KBM-7 (cell line): ENCODE results near the gene DUSP22.

ENCODE experiments used
- DNase-seq: peaks from one replicate; pipeline ENCODE4 v3.0.0-alpha.2; 2015
- in situ Hi-C: fragments of 300-500 bp; cut with MboI; formaldehyde crosslinking; loops from 2 replicates; pipeline ENCODE4 v1.14.3; 2020; ENCODE audit warnings: low sequenced_read_pairs, low pct_unique_long_range_greater_than_20kb, mixed read lengths

Gene DUSP22

GRCh38 chr6:345747-346385 lies 53.6 kb downstream of the DUSP22 start:
- in situ Hi-C loops = no loop called here
- no peak for DNase-seq

DNA sequence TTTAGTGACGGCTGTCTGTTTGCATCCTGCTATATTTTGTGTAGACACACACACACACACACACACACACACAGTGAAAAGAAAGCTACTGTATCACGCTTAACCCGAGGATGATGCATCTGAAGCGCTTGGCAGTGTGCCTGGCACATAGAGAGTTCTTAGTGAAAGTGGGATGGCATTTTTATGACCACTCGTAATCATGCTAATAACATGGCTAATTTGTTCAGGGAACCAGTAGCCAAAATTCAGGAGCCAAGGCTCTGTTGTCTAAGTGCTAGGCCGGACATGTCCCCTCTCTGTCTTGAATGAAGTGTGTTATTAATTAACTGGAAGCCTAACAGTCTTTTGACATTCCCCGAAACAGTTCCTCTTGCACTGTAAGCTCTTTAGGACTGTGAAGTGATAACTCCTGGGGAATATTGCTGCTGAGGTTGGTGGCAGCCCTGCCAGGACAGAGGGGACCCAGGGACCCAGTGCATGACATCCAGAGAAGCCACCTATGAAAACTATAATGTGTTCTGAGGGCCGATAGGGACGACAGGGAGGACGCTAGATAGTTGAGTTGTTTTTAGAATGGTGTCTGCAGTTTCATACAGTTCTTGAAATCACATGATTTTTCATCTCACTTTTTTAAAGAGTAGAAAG lies 54.2 kb downstream of the DUSP22 start:
- in situ Hi-C loops = no loop called here
- no peak for DNase-seq

- in situ Hi-C loops = no loop called here
- DNase-seq = no peak
Measured at GRCh38 chr6:347232-347631, 54.9 kb downstream of the DUSP22 start.

DNA sequence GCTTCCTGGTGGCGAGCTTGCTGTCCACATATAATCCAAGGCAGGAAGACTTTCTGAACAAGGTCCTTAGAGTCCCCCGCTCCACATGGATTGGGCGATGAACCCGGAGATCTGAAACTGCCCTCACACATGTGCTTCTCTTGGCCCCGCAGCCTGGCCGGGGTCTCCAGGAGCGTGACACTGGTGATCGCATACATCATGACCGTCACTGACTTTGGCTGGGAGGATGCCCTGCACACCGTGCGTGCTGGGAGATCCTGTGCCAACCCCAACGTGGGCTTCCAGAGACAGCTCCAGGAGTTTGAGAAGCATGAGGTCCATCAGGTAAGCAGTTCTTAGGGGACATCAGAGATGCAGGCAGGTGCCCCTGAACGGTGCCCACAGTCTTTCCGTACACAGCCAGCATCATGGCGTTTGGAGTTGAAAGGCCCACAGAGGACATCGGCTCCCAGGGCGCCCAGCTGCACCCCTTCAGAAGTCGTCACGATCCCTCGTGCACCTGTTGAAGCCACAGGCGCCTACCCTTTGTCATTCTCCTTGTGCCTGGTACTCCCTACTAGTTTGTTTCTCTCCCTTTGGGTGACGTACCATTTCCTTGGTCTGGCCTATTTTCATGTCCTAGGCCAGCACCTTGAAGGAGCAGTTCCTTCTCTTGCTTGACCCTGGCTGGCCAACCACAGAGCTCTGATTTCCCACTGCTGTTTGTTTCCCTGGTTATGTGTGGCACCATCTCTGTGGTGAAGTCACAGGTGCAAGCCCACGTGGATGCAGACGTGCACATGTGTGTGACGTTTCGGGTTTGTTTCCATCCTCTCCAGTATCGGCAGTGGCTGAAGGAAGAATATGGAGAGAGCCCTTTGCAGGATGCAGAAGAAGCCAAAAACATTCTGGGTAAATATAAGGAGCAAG lies 55.9 kb downstream of the DUSP22 start:
- no peak for DNase-seq
- in situ Hi-C loops = no loop called here

DNA sequence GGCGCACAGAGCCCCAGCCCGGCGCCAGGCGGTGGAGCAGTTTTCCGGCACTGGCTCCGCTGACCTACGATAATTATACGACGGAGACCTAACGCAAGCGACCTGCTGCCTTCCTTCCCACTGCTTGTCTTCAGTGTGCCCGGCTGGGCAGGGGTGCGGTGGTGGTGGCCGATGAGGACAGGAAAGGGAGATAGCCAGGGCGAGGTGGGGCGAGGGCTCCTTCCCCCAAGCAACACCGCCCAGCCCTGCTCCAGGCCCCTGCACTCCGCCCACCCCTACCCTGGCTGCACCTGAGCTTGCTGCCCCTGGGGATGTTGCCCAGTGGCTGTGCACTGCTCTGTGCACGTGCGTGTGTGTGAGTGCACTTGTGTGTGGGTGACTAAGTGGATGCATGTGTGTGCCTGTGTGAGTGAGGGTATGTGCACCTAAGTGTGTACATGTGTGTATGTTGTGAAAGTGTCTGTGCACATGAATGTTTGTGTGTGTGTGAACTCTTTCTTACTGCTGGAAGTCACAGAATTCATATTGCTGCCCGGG lies 56.6 kb downstream of the DUSP22 start:
- in situ Hi-C loops = no loop called here
- no peak for DNase-seq

DNA sequence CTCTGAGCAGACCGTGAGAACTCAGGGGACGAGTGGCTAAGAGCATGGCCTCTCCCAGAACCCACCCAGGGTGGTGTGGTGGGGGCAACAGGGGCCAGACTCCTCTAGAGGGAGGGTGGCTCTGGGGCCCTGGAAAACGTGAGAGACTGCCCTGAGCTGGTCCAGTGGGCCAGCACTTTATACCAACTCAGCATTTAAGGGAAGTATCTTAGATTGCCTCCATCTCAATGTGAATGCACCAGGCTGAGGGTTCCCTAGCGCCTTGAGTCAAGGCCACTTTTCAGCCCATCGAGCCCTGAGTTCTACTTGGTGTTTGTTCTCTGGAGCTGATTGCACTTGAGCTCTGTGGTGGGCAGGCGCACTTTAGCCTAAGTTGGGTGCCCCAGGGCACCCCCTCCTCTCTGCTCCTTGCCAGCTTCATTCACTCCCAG lies 57.2 kb downstream of the DUSP22 start:
- DNase-seq = no peak
- in situ Hi-C loops = no loop called here

GRCh38 chr6:350371-350770 lies 58.1 kb downstream of the DUSP22 start:
- DNase-seq = no peak
- in situ Hi-C loops = no loop called here

GRCh38 chr6:351011-351866 lies 59.0 kb downstream of the DUSP22 start:
- no peak for DNase-seq
- in situ Hi-C loops = no loop called here

GRCh38 chr6:351867-352289 lies 59.6 kb downstream of the DUSP22 start:
- DNase-seq = no peak
- in situ Hi-C loops = no loop called here

DNA sequence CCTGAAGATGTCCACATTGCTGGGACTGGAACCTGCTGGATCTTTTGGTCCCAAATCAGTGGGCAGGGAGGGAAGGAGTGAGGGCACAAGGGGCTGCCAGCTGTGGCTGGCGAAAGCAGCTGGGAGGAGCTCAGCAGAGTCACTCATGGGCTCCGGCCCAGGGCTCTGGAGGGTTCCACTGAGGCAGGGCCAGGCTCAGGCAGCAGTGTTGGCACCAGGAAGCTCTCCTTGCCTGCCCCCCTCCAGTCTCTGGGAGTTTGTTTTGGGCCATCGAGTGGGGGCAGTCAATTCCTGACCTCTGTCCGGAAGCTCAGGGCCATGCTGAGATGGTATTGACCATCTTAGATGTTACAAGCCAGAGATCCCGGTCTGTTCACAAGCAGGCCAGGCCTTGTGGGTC lies 60.2 kb downstream of the DUSP22 start:
- no peak for DNase-seq
- in situ Hi-C loops = no loop called here

DNA sequence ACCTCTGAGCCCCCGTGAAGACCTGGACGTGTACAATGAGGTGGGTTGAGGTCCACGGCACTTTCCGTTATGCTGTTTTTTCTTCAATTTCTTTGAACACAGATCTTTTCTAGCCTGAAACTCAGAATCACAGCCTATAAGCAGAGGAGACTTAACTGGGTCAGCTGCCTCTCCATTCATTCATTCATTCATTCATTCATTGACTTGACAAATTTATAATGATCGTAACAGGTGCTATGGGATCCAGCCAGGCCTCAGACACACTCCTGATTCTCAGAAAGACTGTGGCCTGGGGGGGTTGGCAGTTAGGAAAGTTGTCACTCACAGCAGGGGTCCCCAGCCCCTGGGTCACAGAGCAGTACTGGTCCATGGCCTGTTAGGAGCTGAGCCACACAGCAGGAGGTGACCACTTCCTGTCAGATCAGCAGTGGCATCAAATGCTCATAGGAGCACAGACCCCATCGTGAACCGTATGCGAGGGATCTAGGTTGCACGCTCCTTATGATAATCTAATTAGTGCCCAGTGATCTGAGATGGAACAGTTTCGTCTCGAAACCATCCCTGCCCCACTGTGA lies 60.7 kb downstream of the DUSP22 start:
- in situ Hi-C loops = no loop called here

DNA sequence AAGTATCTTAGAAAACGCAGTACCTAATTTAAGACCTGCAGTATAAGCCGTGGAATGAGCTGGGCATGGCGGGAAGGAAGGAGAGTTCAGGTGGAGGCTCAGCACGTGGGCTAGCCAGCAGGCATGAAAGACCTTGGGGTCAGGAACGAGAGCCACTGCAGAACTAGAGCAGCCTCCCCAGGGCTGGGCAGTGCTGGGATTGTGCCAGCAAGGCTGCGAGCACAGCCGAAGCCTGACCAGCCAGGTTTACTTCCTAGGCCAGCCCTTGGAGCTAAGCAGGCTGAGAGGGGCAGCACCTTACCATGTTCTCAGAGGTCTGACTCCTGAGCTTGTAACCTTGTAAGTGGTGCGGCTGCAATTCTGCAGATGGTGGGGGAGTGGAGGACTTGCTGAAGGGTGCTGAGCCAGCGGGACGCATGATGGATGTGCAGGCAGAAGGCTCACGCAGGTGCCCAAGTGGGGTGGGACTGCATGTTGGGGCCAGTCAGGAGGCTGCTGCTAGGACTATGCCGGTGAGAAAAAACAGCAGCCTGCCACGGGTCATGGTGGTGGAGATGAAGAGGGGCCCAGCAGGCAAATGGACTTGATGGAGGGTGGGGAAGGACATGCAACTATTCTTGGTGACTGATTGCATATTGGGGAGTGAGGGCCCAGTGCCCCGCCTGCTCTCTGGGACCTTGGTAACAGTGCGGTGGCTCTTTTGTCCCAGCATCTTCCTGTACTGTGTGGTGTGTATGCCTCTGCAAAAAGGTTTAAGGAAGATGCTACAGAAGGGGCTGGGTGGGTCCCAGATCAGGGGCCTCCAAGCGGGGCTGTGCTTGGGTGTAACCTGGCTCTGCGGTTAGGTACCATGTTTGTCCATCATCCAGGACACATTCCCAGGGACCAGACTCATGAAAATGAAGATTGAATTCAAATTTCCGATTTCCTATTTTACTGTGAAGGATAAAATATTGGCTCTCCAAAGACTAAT lies 61.6 kb downstream of the DUSP22 start:
- no peak for DNase-seq
- in situ Hi-C loops = no loop called here

More for the DNA sequence above, 60.7 kb downstream of the DUSP22 start:
- DNase-seq = peak; percentile 38

- no peak for DNase-seq
- in situ Hi-C loops = no loop called here
Measured at GRCh38 chr6:354631-355280, 62.5 kb downstream of the DUSP22 start.

DNA sequence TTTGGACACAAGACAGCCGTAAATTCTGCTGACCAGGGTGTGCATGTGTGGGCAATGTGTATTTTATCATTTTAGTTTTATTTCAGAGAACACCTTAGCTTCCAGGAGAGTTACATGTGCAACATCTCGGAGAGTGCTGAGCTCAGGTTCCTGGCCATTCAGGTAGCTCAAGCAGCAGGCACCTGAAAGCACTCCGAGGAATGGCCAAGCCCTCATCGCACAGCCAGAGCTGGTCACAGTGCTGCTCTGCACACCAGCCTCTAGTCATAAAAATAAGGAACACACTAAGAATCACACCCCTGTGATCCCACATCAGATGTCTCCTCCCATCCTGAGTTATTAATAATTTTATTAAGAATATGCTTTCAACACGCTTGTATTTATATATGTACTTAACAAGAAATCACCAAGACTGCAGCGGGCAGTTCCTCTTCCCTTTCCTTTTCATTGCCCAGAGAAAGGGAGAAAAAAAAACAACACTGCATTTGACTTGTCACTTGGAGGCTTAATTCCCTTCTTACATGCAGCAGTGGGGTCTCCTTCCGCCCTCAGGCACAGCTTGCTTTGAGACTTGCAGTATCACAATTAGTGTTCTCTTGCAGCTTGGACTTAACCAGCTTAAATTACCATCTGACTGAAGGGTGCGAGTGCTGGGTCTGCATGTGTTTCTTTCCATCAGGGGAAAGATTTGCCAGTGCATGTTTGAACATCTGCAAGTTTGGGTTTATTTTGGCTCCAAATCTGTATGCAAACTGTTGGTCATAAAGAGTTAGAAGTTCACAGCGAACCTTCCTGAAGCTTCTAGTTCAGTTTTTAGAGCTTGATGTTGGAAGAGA lies 63.3 kb downstream of the DUSP22 start:
- no peak for DNase-seq
- in situ Hi-C loops = no loop called here

GRCh38 chr6:356828-357251 lies 64.6 kb downstream of the DUSP22 start:
- in situ Hi-C loops = no loop called here

GRCh38 chr6:357261-357790 lies 65.0 kb downstream of the DUSP22 start:
- in situ Hi-C loops = no loop called here
- DNase-seq = no peak

More at GRCh38 chr6:356828-357251, 64.6 kb downstream of the DUSP22 start:
- no peak for DNase-seq
